HAP-1 (cell line): ENCODE measurements around the gene CCBE1.

Experiments
- DNase-seq, 2 experiments: peaks; one replicate each; pipeline ENCODE4 v3.0.0-alpha.2; 2016 to 2020; ENCODE audit warnings: low spot score in 2 of 2
- H3K27me3 ChIP-seq: fragments of 250-450 bp; sonication (Bioruptor Pico); 2 replicates; pipeline ENCODE4 v1.5.1; 2020; ENCODE audit warnings: low read depth, mild to moderate bottlenecking, moderate library complexity
- H3K36me3 ChIP-seq: fragments of 250-450 bp; sonication (Bioruptor Pico); replicated peaks from 2 replicates; pipeline ENCODE4 v1.5.1; 2020; ENCODE audit warnings: mild to moderate bottlenecking
- H3K4me1 ChIP-seq: fragments of 250-450 bp; sonication (Bioruptor Pico); 2 replicates; pipeline ENCODE4 v1.5.1; 2020; ENCODE audit warnings: mild to moderate bottlenecking
- H3K4me3 ChIP-seq: fragments of 250-450 bp; sonication (Bioruptor Pico); 2 replicates; pipeline ENCODE4 v1.5.1; 2020; ENCODE audit warnings: mild to moderate bottlenecking, moderate library complexity
- H3K9me3 ChIP-seq: fragments of 250-450 bp; sonication (Bioruptor Pico); 2 replicates; pipeline ENCODE4 v1.5.1; 2020; ENCODE audit warnings: mild to moderate bottlenecking, moderate library complexity
- in situ Hi-C: fragments of 300-500 bp; cut with MboI; formaldehyde crosslinking; loops from 3 replicates; pipeline ENCODE4 v1.14.3; 2020; ENCODE audit warnings: low sequenced_read_pairs, inconsistent platforms, mixed read lengths

Gene CCBE1

GRCh38 chr18:59664329-59664728 is 32.9 kb downstream of the CCBE1 start:
- Histone ChIP-seq H3K36me3 (no peaks in the 10 kb centered on the region), H3K4me3 (no peak overlapping the region), H3K4me1 (no peaks in the 10 kb centered on the region), H3K9me3 (no peaks in the 10 kb centered on the region), H3K27me3 (peaks cover 5% of the 10 kb centered on the region; the same call in 1 of the 2 replicates)
- no peak for DNase-seq
- in situ Hi-C loops, result no loop called here

- in situ Hi-C loops, result no loop called here
Observed at GRCh38 chr18:59663096-59663495, 34.1 kb downstream of the CCBE1 start.

GRCh38 chr18:59661891-59662701 is 35.1 kb downstream of the CCBE1 start:
- no peak overlapping the region for H3K4me3 ChIP-seq
- H3K27me3 ChIP-seq, result peaks cover 5% of the 10 kb centered on the region; the same call in 1 of the 2 replicates
- DNase-seq, result no peak
- no peaks in the 10 kb centered on the region for H3K9me3 ChIP-seq
- H3K36me3 ChIP-seq, result no peaks in the 10 kb centered on the region
- H3K4me1 ChIP-seq, result no peaks in the 10 kb centered on the region
- in situ Hi-C loops, result no loop called here

More at GRCh38 chr18:59663096-59663495, 34.1 kb downstream of the CCBE1 start:
- no peaks in the 10 kb centered on the region for H3K36me3 ChIP-seq
- H3K4me3 ChIP-seq, result no peak overlapping the region
- DNase-seq, result no peak
- H3K27me3 ChIP-seq, result peaks cover 5% of the 10 kb centered on the region; the same call in 1 of the 2 replicates
- no peaks in the 10 kb centered on the region for H3K9me3 ChIP-seq
- H3K4me1 ChIP-seq, result no peaks in the 10 kb centered on the region

- DNase-seq, result no peak
- Histone ChIP-seq H3K9me3 (no peaks in the 10 kb centered on the region), H3K4me3 (no peak overlapping the region), H3K4me1 (no peaks in the 10 kb centered on the region), H3K27me3 (peaks cover 5% of the 10 kb centered on the region; the same call in 1 of the 2 replicates), H3K36me3 (no peaks in the 10 kb centered on the region)
- in situ Hi-C loops, result no loop called here
Observed at GRCh38 chr18:59660786-59661743, 36.2 kb downstream of the CCBE1 start.

GRCh38 chr18:59660366-59660765 is 36.9 kb downstream of the CCBE1 start:
- DNase-seq, result no peak
- in situ Hi-C loops, result no loop called here
- no peak overlapping the region for H3K4me3 ChIP-seq

GRCh38 chr18:59659508-59660170 is 37.6 kb downstream of the CCBE1 start:
- Histone ChIP-seq H3K4me1 (no peaks in the 10 kb centered on the region), H3K9me3 (no peaks in the 10 kb centered on the region), H3K27me3 (peaks cover 5% of the 10 kb centered on the region; the same call in 1 of the 2 replicates), H3K4me3 (no peak overlapping the region), H3K36me3 (no peaks in the 10 kb centered on the region)
- in situ Hi-C loops, result no loop called here
- no peak for DNase-seq

More at GRCh38 chr18:59660366-59660765, 36.9 kb downstream of the CCBE1 start:
- Histone ChIP-seq H3K4me1 (no peaks in the 10 kb centered on the region), H3K9me3 (no peaks in the 10 kb centered on the region), H3K27me3 (peaks cover 5% of the 10 kb centered on the region; the same call in 1 of the 2 replicates), H3K36me3 (no peaks in the 10 kb centered on the region)

GRCh38 chr18:59658941-59659340 is 38.3 kb downstream of the CCBE1 start:
- in situ Hi-C loops, result no loop called here
- H3K36me3 ChIP-seq, result no peaks in the 10 kb centered on the region
- H3K27me3 ChIP-seq, result peaks cover 5% of the 10 kb centered on the region; the same call in 1 of the 2 replicates
- no peaks in the 10 kb centered on the region for H3K9me3 ChIP-seq
- no peaks in the 10 kb centered on the region for H3K4me1 ChIP-seq
- H3K4me3 ChIP-seq, result no peak overlapping the region
- no peak for DNase-seq

- H3K4me1 ChIP-seq, result no peaks in the 10 kb centered on the region
- in situ Hi-C loops, result no loop called here
- H3K27me3 ChIP-seq, result peaks cover 5% of the 10 kb centered on the region; the same call in 1 of the 2 replicates
- no peaks in the 10 kb centered on the region for H3K9me3 ChIP-seq
- H3K36me3 ChIP-seq, result no peaks in the 10 kb centered on the region
- no peak overlapping the region for H3K4me3 ChIP-seq
- DNase-seq, result no peak
Observed at GRCh38 chr18:59657012-59657411, 40.2 kb downstream of the CCBE1 start.

GRCh38 chr18:59656373-59656887 is 40.8 kb downstream of the CCBE1 start:
- H3K27me3 ChIP-seq, result peaks cover 5% of the 10 kb centered on the region; the same call in 1 of the 2 replicates
- no peaks in the 10 kb centered on the region for H3K4me1 ChIP-seq
- H3K9me3 ChIP-seq, result no peaks in the 10 kb centered on the region
- no peak for DNase-seq
- in situ Hi-C loops, result no loop called here
- no peaks in the 10 kb centered on the region for H3K36me3 ChIP-seq
- no peak overlapping the region for H3K4me3 ChIP-seq

- in situ Hi-C loops, result no loop called here
Observed at GRCh38 chr18:59655676-59656075, 41.5 kb downstream of the CCBE1 start.

GRCh38 chr18:59651071-59651470 is 46.2 kb downstream of the CCBE1 start:
- in situ Hi-C loops, result no loop called here
- Histone ChIP-seq H3K36me3 (no peaks in the 10 kb centered on the region), H3K4me1 (no peaks in the 10 kb centered on the region), H3K9me3 (no peaks in the 10 kb centered on the region), H3K4me3 (no peak overlapping the region), H3K27me3 (no peaks in the 10 kb centered on the region)
- no peak for DNase-seq

More at GRCh38 chr18:59655676-59656075, 41.5 kb downstream of the CCBE1 start:
- peaks cover 5% of the 10 kb centered on the region; the same call in 1 of the 2 replicates for H3K27me3 ChIP-seq
- H3K9me3 ChIP-seq, result no peaks in the 10 kb centered on the region
- H3K4me3 ChIP-seq, result no peak overlapping the region
- no peaks in the 10 kb centered on the region for H3K36me3 ChIP-seq
- no peaks in the 10 kb centered on the region for H3K4me1 ChIP-seq
- DNase-seq, result no peak

GRCh38 chr18:59650266-59650820 is 46.9 kb downstream of the CCBE1 start:
- Histone ChIP-seq H3K4me1 (no peaks in the 10 kb centered on the region), H3K9me3 (no peaks in the 10 kb centered on the region), H3K4me3 (no peak overlapping the region), H3K36me3 (no peaks in the 10 kb centered on the region), H3K27me3 (no peaks in the 10 kb centered on the region)
- DNase-seq, result no peak
- in situ Hi-C loops, result no loop called here

GRCh38 chr18:59649591-59649990 is 47.6 kb downstream of the CCBE1 start:
- Histone ChIP-seq H3K27me3 (no peaks in the 10 kb centered on the region), H3K36me3 (no peaks in the 10 kb centered on the region), H3K4me3 (no peak overlapping the region), H3K4me1 (no peaks in the 10 kb centered on the region), H3K9me3 (no peaks in the 10 kb centered on the region)
- no peak for DNase-seq
- in situ Hi-C loops, result no loop called here
